ENCODE measurements around the gene FCHSD2.
A peak's percentile ranks its signal among the peaks of the same experiment; 100 is the strongest.

Gene FCHSD2

GRCh38 chr11:73142128-73142377, at the start of gene FCHSD2:
FCHSD2 (minus strand) TSS chr11:73142318; CDS start chr11:73141877, 441 bp downstream.
- no peak for TF ChIP-seq CTCF (IDR thresholded peaks at IDR 0.05)
- peak within 1 kb of the TSS; percentile 95 for H3K4me3 ChIP-seq
- H3K27ac ChIP-seq, result peak within 1 kb of the TSS; percentile 89 to 98
- DNase-seq (ENCODE audit: low spot score), result no peak

- Histone ChIP-seq H3K4me3 (no peak overlapping the region), H3K27ac (no peak overlapping the region)
- TF ChIP-seq CTCF (IDR thresholded peaks at IDR 0.05), result no peak
- no peak for DNase-seq (ENCODE audit: low spot score)
Observed at GRCh38 chr11:73191151-73191550, 49.0 kb upstream of the FCHSD2 start.

GRCh38 chr11:73190557-73190885, 48.4 kb upstream of the FCHSD2 start:
- no peak for DNase-seq (ENCODE audit: low spot score)
- H3K4me3 ChIP-seq, result no peak overlapping the region
- TF ChIP-seq CTCF (IDR thresholded peaks at IDR 0.05), result no peak
- H3K27ac ChIP-seq, result no peak overlapping the region

- TF ChIP-seq CTCF (IDR thresholded peaks at IDR 0.05), result no peak
- no peak overlapping the region for H3K27ac ChIP-seq
- no peak overlapping the region for H3K4me3 ChIP-seq
- DNase-seq (ENCODE audit: low spot score), result no peak
Observed at GRCh38 chr11:73189723-73190556, 47.8 kb upstream of the FCHSD2 start.

GRCh38 chr11:73189315-73189714, 47.2 kb upstream of the FCHSD2 start:
- H3K4me3 ChIP-seq, result no peak overlapping the region
- H3K27ac ChIP-seq, result no peak overlapping the region
- TF ChIP-seq CTCF (IDR thresholded peaks at IDR 0.05), result no peak
- DNase-seq (ENCODE audit: low spot score), result no peak

- DNase-seq (ENCODE audit: low spot score), result no peak
- Histone ChIP-seq H3K4me3 (no peak overlapping the region), H3K27ac (peak overlapping the region; percentile 18 to 40)
- TF ChIP-seq CTCF (IDR thresholded peaks at IDR 0.05), result no peak
Observed at GRCh38 chr11:73188301-73188700, 46.2 kb upstream of the FCHSD2 start.

- H3K4me3 ChIP-seq, result no peak overlapping the region
- TF ChIP-seq CTCF (IDR thresholded peaks at IDR 0.05), result no peak
- no peak for DNase-seq (ENCODE audit: low spot score)
- peak overlapping the region; percentile 18 to 40 for H3K27ac ChIP-seq
Observed at GRCh38 chr11:73187854-73188253, 45.7 kb upstream of the FCHSD2 start.
